DND-41 (cell line): ENCODE results near the gene RAD9B.
A peak's percentile ranks its signal among the peaks of the same experiment; 100 is the strongest.

ENCODE experiments used
- ATAC-seq: fragments of 200-7000 bp; cut with Tn5 transposase; 3 replicates; pipeline ENCODE4 v1.9.1; 2021; ENCODE audit warnings: low read depth; ENCODE audit not compliant: insufficient read depth
- DNase-seq: peaks from one replicate; pipeline ENCODE4 v3.0.0-alpha.2; 2020
- H2AFZ ChIP-seq: 2 replicates; pipeline ENCODE4 v1.6.0; 2012; ENCODE audit warnings: low read depth, low read length
- H3K27ac ChIP-seq: 2 replicates; pipeline ENCODE4 v1.5.1; 2012; ENCODE audit warnings: low read length, inconsistent platforms
- H3K27me3 ChIP-seq: fragments of 200-600 bp; sonication (generic); 2 replicates; pipeline ENCODE4 v1.6.0; 2012; ENCODE audit warnings: low read length, mild to moderate bottlenecking, inconsistent platforms; ENCODE audit not compliant: insufficient read depth, poor library complexity
- H3K36me3 ChIP-seq: 2 replicates; pipeline ENCODE4 v1.5.1; 2012; ENCODE audit warnings: low read length, inconsistent platforms; ENCODE audit not compliant: insufficient read depth
- H3K4me1 ChIP-seq: 2 replicates; pipeline ENCODE4 v1.5.1; 2012; ENCODE audit warnings: mild to moderate bottlenecking, low read length; ENCODE audit not compliant: insufficient read depth
- H3K4me2 ChIP-seq: 2 replicates; pipeline ENCODE4 v1.6.0; 2012; ENCODE audit warnings: mild to moderate bottlenecking, moderate library complexity, low read length, inconsistent platforms; ENCODE audit not compliant: insufficient read depth
- H3K4me3 ChIP-seq, 2 experiments: fragments of 200-600 bp in 1 of 2; shearing (Covaris generic) in 1 of 2; 2 replicates each; pipeline ENCODE4 v1.5.1; 2012 to 2016; ENCODE audit warnings: inconsistent platforms in 2 of 2, low read length in 2 of 2, mild to moderate bottlenecking in 2 of 2, low read depth in 1 of 2, moderate library complexity in 1 of 2
- H3K79me2 ChIP-seq: 2 replicates; pipeline ENCODE4 v1.6.0; 2012; ENCODE audit warnings: low read length, inconsistent platforms; ENCODE audit not compliant: insufficient read depth
- H3K9ac ChIP-seq: 2 replicates; pipeline ENCODE4 v1.6.0; 2012; ENCODE audit warnings: low read depth, mild to moderate bottlenecking, inconsistent platforms, low read length, moderate library complexity
- H3K9me3 ChIP-seq: 2 replicates; pipeline ENCODE4 v1.5.1; 2012; ENCODE audit warnings: low read length, moderate library complexity, mild to moderate bottlenecking, inconsistent platforms; ENCODE audit not compliant: insufficient read depth, severe bottlenecking
- H4K20me1 ChIP-seq: 2 replicates; pipeline ENCODE4 v1.6.0; 2012; ENCODE audit warnings: low read length; ENCODE audit not compliant: insufficient read depth
- CTCF ChIP-seq: IDR thresholded peaks from 2 replicates; pipeline ENCODE4 v1.5.1; 2012; ENCODE audit warnings: borderline replicate concordance, low read length, moderate library complexity, mild to moderate bottlenecking; ENCODE audit not compliant: poor library complexity, severe bottlenecking; ENCODE audit errors: extremely low read depth
- EZH2 ChIP-seq: IDR thresholded peaks from 3 replicates; pipeline ENCODE4 v1.6.1; 2012; ENCODE audit warnings: borderline replicate concordance, low read depth, mild to moderate bottlenecking, moderate library complexity, low read length, inconsistent platforms; ENCODE audit not compliant: severe bottlenecking

The RAD9B gene

GRCh38 chr12:110468214-110469048, 33.7 kb upstream of the RAD9B start, which contains the start of the genes FAM216A and GPN3:
Gene FAM216A, plus strand, starts transcription at chr12:110468845. Its CDS starts 31 bp downstream, at chr12:110468876.
Gene GPN3, minus strand, starts transcription at chr12:110468257. Its CDS starts 54 bp downstream, at chr12:110468203.
- ATAC-seq (peak; percentile 84), DNase-seq (peak; percentile 98)
- Histone ChIP-seq H3K4me1 (peaks cover 42% of the 10 kb centered on the region), H2AFZ (peak within 1 kb of the TSS; percentile 81), H3K27ac (peak within 1 kb of the TSS; percentile 92), H3K36me3 (peaks cover 21% of the 10 kb centered on the region), H3K4me3 (peak within 1 kb of the TSS; percentile 61 to 77), H3K4me2 (peak within 1 kb of the TSS; percentile 73), H3K79me2 (peaks cover 76% of the 10 kb centered on the region), H4K20me1 (peaks cover 7% of the 10 kb centered on the region; the same call in 1 of the 2 replicates), H3K9ac (peak within 1 kb of the TSS; percentile 87), H3K27me3 (no peaks in the 10 kb centered on the region), H3K9me3 (no peaks in the 10 kb centered on the region)
- TF ChIP-seq CTCF, result peak; percentile 8
- no peak for TF ChIP-seq EZH2

- peaks cover 33% of the 10 kb centered on the region for H3K36me3 ChIP-seq
- ATAC-seq, result no peak
- H3K9me3 ChIP-seq, result no peaks in the 10 kb centered on the region
- peaks cover 35% of the 10 kb centered on the region for H3K79me2 ChIP-seq
- H3K9ac ChIP-seq, result no peak overlapping the region
- H4K20me1 ChIP-seq, result no peaks in the 10 kb centered on the region
- no peak overlapping the region for H3K4me2 ChIP-seq
- H3K27me3 ChIP-seq, result no peaks in the 10 kb centered on the region
- no peak overlapping the region for H2AFZ ChIP-seq
- DNase-seq, result no peak
- no peak overlapping the region for H3K4me3 ChIP-seq
- no peak for TF ChIP-seq EZH2
- no peak for TF ChIP-seq CTCF
- H3K27ac ChIP-seq, result no peak overlapping the region
- H3K4me1 ChIP-seq, result peaks cover 7% of the 10 kb centered on the region
Measured at GRCh38 chr12:110475426-110475825, 26.7 kb upstream of the RAD9B start.

- Histone ChIP-seq H3K27ac (peak overlapping the region; percentile 95), H3K36me3 (peaks cover 50% of the 10 kb centered on the region), H4K20me1 (no peaks in the 10 kb centered on the region), H3K4me2 (peak overlapping the region; percentile 74), H3K4me1 (peaks cover 35% of the 10 kb centered on the region), H3K9me3 (no peaks in the 10 kb centered on the region), H2AFZ (no peak overlapping the region), H3K79me2 (peaks cover 67% of the 10 kb centered on the region), H3K27me3 (no peaks in the 10 kb centered on the region), H3K9ac (peak overlapping the region; percentile 86), H3K4me3 (no peak overlapping the region)
- DNase-seq (no peak), ATAC-seq (no peak)
- no peak for TF ChIP-seq EZH2
Measured at GRCh38 chr12:110498984-110499706, 3.0 kb upstream of the RAD9B start.

GRCh38 chr12:110501399-110501751, 756 bp upstream of the RAD9B start:
- ATAC-seq, result peak; percentile 27
- peaks cover 31% of the 10 kb centered on the region for H3K36me3 ChIP-seq
- TF ChIP-seq EZH2 (no peak), CTCF (no peak)
- H3K9ac ChIP-seq, result peak overlapping the region; percentile 86
- H3K4me2 ChIP-seq, result peak overlapping the region; percentile 74
- peak overlapping the region; percentile 90 for H2AFZ ChIP-seq
- no peaks in the 10 kb centered on the region for H3K9me3 ChIP-seq
- H4K20me1 ChIP-seq, result no peaks in the 10 kb centered on the region
- no peaks in the 10 kb centered on the region for H3K27me3 ChIP-seq
- peak overlapping the region; percentile 94 to 95 for H3K4me3 ChIP-seq
- peak overlapping the region; percentile 95 for H3K27ac ChIP-seq
- peak; percentile 56 for DNase-seq
- H3K79me2 ChIP-seq, result peaks cover 53% of the 10 kb centered on the region
- peaks cover 35% of the 10 kb centered on the region for H3K4me1 ChIP-seq
